Activated T-cell treated with anti-CD3 and anti-CD28 coated beads, Interleukin-2, amount 50 U/mL, for 24 hours (primary cell): ENCODE data around the gene TMEM170B.

Experiments
- DNase-seq: peaks from one replicate; pipeline ENCODE4 v3.0.0-alpha.2; 2020
- H3K27ac Mint-ChIP-seq: 2 replicates; pipeline ENCODE4 v1.8.0; 2020; ENCODE audit warnings: mild to moderate bottlenecking, mixed read lengths
- H3K27me3 Mint-ChIP-seq: 2 replicates; pipeline ENCODE4 v1.8.0; 2020; ENCODE audit warnings: mixed read lengths
- H3K36me3 Mint-ChIP-seq: 2 replicates; pipeline ENCODE4 v1.8.0; 2020; ENCODE audit warnings: low read depth, mixed read lengths
- H3K4me1 Mint-ChIP-seq: 2 replicates; pipeline ENCODE4 v1.8.0; 2020; ENCODE audit warnings: low read depth, mixed read lengths
- H3K4me3 Mint-ChIP-seq: 2 replicates; pipeline ENCODE4 v1.8.0; 2020; ENCODE audit warnings: mild to moderate bottlenecking, moderate library complexity, mixed read lengths
- H3K9me3 Mint-ChIP-seq: 2 replicates; pipeline ENCODE4 v1.8.0; 2020; ENCODE audit warnings: mixed read lengths

Gene TMEM170B, protein sequence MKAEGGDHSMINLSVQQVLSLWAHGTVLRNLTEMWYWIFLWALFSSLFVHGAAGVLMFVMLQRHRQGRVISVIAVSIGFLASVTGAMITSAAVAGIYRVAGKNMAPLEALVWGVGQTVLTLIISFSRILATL

DNA sequence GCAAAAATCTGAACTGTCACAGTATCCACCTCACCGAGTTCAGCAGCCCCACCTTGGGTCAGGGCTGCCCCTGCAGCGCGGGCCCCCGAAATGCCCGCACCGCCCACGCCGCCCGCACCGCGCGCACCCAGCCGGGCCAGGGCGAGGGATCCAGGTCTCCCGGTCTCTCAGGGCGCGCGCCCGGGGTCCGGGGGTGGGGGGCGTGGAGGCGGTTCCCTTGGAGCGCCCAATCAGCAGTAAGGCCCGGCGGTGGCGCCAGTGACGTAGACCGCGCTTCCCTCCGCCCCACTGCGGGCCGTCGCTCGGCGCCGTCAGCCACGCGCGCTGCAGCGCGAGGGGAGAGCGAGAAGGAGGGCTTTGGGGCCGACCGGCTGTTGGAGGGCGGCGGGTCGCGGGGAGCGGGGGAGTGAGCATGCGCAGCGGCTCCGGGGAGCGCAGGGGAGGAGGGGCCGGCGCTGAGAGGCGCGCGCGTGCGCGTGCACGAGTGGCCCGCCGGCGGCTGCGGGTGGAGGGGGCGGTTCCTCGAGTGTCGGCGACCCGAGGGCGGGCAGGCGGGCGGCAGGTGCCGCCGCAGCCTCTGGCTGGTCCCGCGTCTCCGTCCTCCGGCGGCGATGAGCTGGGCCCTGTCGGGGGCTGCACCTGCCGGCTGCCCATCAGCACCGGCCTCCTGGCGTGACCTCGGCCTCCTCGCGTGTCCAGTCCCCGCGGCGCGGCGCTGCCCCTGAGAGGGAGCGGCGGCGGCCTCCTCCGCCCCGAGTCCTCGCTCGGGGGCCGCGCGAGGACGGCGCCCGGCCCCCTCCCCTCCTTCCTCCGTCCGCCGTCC, at the start of gene TMEM170B:
TMEM170B (plus strand) TSS at position 521 of the 823 bp plus-strand sequence. CDS start 529 bp downstream, outside the sequence.
- Mint-ChIP-seq H3K4me3 (peak within 1 kb of the TSS; percentile 80), H3K36me3 (no peaks in the 10 kb centered on the region), H3K27ac (peak within 1 kb of the TSS; percentile 50), H3K27me3 (peaks cover 18% of the 10 kb centered on the region), H3K9me3 (no peaks in the 10 kb centered on the region), H3K4me1 (peaks cover 19% of the 10 kb centered on the region)
- DNase-seq: peak; percentile 97

DNA sequence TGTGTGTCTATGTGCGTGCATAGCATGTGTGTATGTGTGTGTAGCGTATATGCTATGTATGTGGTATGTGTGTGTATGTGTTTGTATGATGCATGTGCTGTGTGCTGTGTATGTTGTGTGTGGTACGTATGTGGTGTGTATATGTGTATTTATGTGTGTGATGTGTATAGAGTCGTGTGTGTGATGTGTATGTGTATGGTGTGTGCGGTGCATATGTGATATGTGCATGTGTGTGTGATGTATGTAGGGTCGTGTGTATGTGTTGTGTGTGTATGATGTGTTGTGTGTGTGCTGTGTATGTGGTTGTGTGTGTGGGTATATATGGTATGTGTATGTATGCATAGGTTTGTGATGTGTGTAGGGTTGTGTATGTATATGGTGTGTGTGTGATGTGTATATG, 46.6 kb upstream of the TMEM170B start:
- no peak overlapping the region for H3K4me3 Mint-ChIP-seq
- no peaks in the 10 kb centered on the region for H3K9me3 Mint-ChIP-seq
- no peaks in the 10 kb centered on the region for H3K36me3 Mint-ChIP-seq
- H3K27ac Mint-ChIP-seq: no peak overlapping the region
- H3K27me3 Mint-ChIP-seq: no peaks in the 10 kb centered on the region
- DNase-seq: no peak
- peaks cover 13% of the 10 kb centered on the region for H3K4me1 Mint-ChIP-seq

DNA sequence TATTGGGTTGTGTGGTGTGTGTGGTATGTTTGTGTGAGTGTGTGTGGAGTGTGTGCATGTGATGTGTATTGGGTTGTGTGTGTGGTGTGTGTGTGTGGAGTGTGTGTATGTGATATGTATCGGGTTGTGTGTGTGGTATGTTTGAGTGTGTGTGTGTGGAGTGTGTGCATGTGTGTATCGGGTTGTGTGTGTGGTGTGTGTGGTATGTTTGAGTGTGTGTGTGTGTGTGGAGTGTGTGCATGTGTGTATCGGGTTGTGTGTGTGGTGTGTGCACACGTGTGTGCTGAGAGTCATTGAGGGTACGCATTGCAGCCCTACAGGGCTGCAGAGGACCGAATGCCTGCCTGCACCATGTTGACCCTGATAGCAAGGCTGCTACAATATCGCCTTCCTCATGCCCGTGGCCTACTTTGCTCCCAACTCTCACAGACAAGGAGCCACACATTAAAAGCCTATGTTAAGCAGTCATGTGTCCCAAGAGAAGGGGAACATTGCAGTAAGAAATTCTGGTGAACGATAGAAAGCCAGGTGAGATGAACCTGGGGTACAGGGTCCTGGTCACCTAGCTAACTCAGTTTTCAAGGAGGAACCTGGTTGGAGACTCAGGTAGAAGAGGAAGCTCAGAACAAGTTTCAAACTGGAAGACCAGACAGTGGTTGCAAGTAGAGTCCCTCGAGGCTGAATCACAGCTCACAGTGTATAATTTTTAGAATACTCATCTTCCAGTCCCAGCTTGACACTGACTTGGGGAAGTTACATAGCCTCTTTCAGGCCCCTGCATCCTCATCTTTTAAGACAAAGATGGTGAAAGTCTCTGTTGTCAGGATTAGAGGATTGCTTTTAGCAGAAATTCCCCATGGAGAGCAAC, 45.7 kb upstream of the TMEM170B start:
- H3K36me3 Mint-ChIP-seq: no peaks in the 10 kb centered on the region
- no peaks in the 10 kb centered on the region for H3K27me3 Mint-ChIP-seq
- H3K4me3 Mint-ChIP-seq: no peak overlapping the region
- H3K9me3 Mint-ChIP-seq: no peaks in the 10 kb centered on the region
- no peak for DNase-seq
- H3K27ac Mint-ChIP-seq: no peak overlapping the region
- peaks cover 15% of the 10 kb centered on the region for H3K4me1 Mint-ChIP-seq

DNA sequence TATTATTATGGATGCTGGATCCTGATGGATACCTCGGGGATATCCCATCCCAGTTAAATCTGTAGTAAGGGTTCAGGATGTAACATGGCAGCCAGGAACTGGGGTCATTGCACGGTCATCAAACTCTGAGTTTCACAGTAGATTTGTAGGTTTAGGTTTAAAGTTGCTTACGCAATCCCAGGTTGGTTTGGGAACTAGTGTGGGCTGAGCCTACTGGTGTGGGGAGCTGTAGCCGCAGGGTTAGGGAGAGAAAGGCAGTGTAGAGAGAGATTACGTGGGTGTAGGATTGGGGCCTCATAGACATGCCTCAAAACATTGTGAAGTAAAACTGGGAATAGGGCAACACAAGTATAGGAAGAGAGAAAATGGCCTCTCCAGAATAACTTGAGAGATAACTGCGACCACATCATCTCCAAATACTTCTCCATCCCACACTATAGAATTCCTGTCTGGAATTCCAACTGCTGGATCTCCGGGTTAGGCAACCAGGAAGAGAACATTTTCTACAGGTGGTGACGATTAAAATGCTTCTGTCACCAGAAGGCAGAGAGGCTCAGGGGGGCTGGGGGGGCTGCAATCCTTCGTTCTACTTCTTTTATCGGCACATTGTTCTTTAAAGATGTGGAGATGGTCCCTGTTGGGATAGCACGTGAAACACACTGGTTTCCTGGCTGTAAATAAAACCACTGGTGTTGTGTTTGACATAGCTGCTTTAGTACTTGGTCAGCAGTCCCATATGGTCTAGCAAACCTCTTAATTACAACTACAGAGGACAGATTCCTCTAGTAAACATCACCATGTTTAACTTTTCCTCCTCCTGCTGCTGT, 44.9 kb upstream of the TMEM170B start:
- H3K27ac Mint-ChIP-seq: no peak overlapping the region
- no peaks in the 10 kb centered on the region for H3K9me3 Mint-ChIP-seq
- H3K36me3 Mint-ChIP-seq: no peaks in the 10 kb centered on the region
- H3K4me3 Mint-ChIP-seq: no peak overlapping the region
- H3K4me1 Mint-ChIP-seq: peaks cover 15% of the 10 kb centered on the region
- no peaks in the 10 kb centered on the region for H3K27me3 Mint-ChIP-seq
- no peak for DNase-seq

DNA sequence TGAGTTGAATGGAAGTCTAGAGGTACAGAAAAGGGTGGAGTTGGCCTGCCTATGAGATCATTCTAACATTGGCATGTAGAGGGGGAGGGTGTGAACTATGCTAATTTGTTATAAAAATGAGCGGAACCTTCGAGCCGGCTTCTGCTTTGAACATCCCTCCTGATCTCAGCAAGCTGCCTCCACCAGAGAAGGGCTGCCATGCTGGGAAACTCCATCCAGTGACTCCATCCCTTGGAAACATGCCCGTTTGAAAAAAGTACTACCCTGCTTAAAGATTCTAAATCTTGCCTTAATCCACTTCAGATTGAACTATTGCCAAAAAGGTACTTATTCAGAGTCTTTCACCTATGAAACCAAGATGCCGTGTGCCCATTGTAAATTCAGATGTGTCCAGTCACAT, 43.6 kb upstream of the TMEM170B start:
- Mint-ChIP-seq H3K27ac (no peak overlapping the region), H3K27me3 (no peaks in the 10 kb centered on the region), H3K4me1 (peaks cover 15% of the 10 kb centered on the region), H3K9me3 (no peaks in the 10 kb centered on the region), H3K4me3 (no peak overlapping the region), H3K36me3 (no peaks in the 10 kb centered on the region)
- DNase-seq: no peak

DNA sequence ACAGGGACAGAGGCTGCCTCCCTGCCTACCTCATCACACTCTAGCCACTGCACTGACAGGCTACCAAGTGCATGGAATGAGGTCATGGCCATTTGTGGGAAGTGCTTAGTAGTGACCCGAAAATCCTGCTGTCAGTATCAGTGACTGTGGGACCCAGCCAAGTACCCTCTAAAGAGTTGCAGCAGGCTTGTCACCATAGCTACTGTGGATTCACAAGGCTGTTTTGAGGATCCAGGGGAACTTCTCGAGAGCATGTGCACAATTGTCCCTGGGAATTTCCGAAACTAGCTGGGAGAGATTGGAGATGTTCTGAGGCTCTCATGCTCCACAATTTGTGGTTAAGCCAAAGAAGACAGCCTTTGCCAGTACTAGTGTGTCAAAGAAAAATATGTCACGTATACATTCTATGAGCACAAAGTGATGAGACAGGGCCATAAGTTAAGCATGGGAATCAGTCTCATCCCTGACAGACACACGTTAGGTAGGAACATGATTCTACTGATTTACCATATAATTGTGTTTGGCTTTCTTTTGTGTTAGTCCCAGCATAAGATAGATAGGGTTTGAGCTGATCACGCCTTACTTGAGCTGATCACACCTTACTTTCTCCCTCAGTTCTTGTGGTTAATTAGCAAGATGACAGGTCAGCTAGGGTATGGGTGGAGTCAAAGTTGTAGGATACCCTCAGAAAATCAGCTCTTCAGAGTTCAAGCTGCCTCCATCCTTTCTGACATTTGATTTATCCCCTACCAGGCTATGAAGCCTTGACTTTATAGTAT, 42.6 kb upstream of the TMEM170B start:
- H3K9me3 Mint-ChIP-seq: no peaks in the 10 kb centered on the region
- H3K27me3 Mint-ChIP-seq: no peaks in the 10 kb centered on the region
- DNase-seq: no peak
- H3K27ac Mint-ChIP-seq: no peak overlapping the region
- no peak overlapping the region for H3K4me3 Mint-ChIP-seq
- H3K36me3 Mint-ChIP-seq: no peaks in the 10 kb centered on the region
- peaks cover 15% of the 10 kb centered on the region for H3K4me1 Mint-ChIP-seq

DNA sequence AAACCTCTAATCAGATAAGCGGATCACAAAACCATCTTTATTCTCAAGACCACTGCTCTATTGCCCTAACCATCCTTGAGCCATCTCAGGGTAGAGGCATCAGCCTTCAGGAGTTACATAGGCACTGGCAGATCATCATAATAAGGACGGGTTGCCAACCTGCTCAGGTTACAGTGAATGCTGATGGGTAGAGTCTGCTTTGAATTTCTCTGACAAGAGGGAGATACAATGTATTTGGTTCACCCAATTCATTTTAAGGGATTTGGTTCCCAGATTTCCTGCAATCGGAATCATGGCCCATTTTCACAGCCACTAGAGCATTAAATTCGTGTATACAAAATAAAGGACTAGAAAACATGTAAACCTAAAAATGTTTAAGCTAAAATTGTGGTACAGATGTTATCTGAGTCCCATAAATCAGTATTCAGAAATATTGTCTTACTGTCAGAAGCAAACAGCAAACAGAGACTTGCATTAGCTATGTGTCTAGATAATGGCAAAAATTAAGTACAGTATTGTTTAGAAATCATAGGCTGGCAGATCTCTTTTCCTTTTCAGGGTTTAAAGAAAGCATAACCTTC, 41.9 kb upstream of the TMEM170B start:
- Mint-ChIP-seq H3K9me3 (no peaks in the 10 kb centered on the region), H3K4me1 (peaks cover 15% of the 10 kb centered on the region), H3K27me3 (no peaks in the 10 kb centered on the region), H3K36me3 (no peaks in the 10 kb centered on the region), H3K4me3 (no peak overlapping the region), H3K27ac (no peak overlapping the region)
- DNase-seq: no peak

DNA sequence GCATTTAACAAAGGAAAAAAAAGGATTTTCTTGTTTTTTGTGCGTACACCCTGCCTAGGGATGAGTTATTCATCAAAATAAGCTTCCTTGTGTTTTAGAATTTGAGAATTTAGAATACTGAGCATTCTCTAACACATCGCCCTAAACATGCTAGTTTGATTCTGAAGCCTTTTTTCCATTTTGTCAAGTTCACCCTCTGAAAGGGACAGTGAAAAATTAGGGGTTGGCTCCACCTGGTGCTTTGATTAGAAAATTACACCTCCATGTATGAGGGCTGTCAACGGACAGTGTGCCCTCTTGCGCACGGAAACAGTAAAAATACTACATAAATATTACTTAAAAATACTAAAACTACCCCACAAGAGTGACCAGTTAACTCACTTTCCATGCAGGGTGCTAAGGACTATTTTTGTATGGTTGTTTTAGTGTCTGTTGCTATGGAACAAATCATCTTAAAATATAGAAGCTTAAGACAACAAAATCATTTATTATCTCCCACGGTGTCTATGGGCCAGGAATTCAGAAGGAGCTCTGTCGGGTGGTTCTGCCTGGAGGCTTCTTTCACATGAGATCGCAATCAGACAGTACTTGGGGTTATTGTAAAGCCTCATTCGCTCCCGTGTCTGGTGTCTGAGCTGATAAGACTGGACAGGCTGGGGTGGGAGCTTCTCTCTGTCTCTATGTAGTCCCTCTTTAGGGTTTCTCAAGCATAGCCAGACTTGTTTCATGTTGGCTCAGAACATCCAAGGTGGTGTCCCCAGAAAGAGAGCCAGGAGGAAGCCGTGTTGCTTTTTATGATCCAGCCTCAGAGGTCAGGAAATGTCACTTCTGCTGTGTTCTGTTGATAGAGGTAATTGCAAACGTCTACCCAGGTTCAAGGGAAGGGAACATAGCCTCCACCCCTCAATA, 41.1 kb upstream of the TMEM170B start:
- Mint-ChIP-seq H3K36me3 (no peaks in the 10 kb centered on the region), H3K27ac (peak overlapping the region; percentile 26)
- peak; percentile 49 for DNase-seq

DNA sequence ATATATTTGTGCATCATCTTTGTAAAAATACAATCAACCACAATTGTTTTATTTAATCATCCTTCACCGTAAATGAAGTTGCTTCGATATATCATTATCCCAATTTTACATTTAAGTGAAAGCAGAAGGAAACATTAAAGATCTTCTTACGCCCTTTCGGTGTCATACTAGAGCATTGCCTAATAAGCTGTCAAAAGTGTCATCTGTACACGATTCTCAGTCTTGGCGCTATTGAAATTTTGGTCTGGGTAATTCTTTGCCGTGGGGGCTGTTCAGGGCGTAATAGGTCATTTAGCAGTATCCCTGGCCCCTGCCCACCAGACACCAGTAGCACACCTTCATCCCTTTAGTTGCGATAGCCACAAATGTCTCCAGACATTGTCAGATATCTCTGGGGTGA, 40.4 kb upstream of the TMEM170B start:
- Mint-ChIP-seq H3K9me3 (no peaks in the 10 kb centered on the region), H3K4me1 (peaks cover 15% of the 10 kb centered on the region), H3K36me3 (no peaks in the 10 kb centered on the region), H3K4me3 (no peak overlapping the region), H3K27ac (no peak overlapping the region), H3K27me3 (no peaks in the 10 kb centered on the region)
- DNase-seq: no peak

More for the DNA sequence above, 41.1 kb upstream of the TMEM170B start:
- no peaks in the 10 kb centered on the region for H3K9me3 Mint-ChIP-seq
- no peaks in the 10 kb centered on the region for H3K27me3 Mint-ChIP-seq
- H3K4me1 Mint-ChIP-seq: peaks cover 15% of the 10 kb centered on the region
- H3K4me3 Mint-ChIP-seq: no peak overlapping the region

DNA sequence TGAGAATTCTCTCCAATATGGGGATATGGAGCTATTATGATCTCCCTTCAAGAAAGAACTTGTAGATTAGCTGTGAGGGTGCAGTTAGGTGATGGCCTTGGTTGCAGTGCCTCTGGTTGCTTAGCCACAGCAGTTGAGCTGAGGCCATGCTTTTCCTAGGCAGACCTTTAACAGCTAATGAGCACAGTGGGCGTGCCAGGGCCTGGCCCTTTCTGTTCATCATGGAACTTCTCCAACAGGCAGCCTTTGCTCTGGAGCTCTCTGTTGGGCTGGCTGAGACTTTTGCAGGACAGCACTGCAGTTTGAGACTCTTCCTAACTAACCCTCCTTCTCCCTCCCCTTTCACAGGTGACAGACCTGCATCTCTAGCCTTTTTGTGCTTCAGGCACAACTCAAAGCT, 39.7 kb upstream of the TMEM170B start:
- no peak for DNase-seq
- no peaks in the 10 kb centered on the region for H3K36me3 Mint-ChIP-seq
- no peak overlapping the region for H3K27ac Mint-ChIP-seq
- H3K4me3 Mint-ChIP-seq: no peak overlapping the region
- no peaks in the 10 kb centered on the region for H3K27me3 Mint-ChIP-seq
- peaks cover 15% of the 10 kb centered on the region for H3K4me1 Mint-ChIP-seq
- H3K9me3 Mint-ChIP-seq: no peaks in the 10 kb centered on the region

DNA sequence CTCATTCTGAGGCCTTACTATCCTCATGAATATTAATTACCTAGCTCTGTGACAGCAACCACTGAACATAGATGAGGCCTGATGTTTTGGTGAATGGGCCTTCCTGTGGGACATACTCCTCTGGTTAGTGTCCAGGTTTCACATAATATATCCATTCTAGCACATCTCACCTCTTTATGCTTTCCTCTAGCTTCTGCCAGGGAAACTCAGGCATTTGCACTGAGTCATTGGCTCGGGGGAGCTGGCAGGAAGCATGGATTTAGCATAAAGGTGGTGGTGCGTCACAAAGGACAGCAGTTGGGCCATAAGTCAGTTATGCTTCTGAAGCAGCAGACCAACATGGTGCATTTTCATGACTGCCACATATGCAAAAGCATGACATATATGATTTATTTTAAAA, 37.5 kb upstream of the TMEM170B start:
- Mint-ChIP-seq H3K4me3 (no peak overlapping the region), H3K27me3 (no peaks in the 10 kb centered on the region), H3K27ac (no peak overlapping the region), H3K36me3 (no peaks in the 10 kb centered on the region), H3K4me1 (peaks cover 12% of the 10 kb centered on the region), H3K9me3 (no peaks in the 10 kb centered on the region)
- no peak for DNase-seq

DNA sequence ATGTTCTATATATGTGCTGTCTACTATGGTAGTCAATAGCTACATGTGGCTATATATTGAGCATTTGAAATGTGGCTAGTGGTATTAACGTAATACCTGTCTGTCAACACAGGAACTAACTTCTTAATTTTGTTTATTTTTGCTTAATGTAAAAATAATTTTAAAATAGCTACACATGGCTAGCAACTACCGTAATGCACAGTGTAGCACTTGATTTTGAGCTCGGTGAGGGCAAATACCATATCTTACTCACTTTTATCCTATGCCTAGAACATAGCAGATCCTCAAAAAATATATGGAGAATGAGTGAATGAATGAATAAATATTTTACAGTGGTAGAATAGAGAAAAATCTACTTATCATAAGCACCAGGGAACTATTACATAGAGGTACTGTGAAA, 28.1 kb upstream of the TMEM170B start:
- no peaks in the 10 kb centered on the region for H3K4me1 Mint-ChIP-seq
- no peak overlapping the region for H3K4me3 Mint-ChIP-seq
- H3K36me3 Mint-ChIP-seq: no peaks in the 10 kb centered on the region
- H3K9me3 Mint-ChIP-seq: no peaks in the 10 kb centered on the region
- H3K27ac Mint-ChIP-seq: no peak overlapping the region
- no peak for DNase-seq
- H3K27me3 Mint-ChIP-seq: peaks cover 12% of the 10 kb centered on the region
